ENCODE results near the gene MED29. TPM values are rescaled to one million over a fixed set of nuclear protein-coding genes. Genes with fewer than 3 reads are reported as not detected.

Gene MED29
- total RNA-seq, 1 donor from 2014 or later, result 37.3 TPM

- TF ChIP-seq, protein P1, sequence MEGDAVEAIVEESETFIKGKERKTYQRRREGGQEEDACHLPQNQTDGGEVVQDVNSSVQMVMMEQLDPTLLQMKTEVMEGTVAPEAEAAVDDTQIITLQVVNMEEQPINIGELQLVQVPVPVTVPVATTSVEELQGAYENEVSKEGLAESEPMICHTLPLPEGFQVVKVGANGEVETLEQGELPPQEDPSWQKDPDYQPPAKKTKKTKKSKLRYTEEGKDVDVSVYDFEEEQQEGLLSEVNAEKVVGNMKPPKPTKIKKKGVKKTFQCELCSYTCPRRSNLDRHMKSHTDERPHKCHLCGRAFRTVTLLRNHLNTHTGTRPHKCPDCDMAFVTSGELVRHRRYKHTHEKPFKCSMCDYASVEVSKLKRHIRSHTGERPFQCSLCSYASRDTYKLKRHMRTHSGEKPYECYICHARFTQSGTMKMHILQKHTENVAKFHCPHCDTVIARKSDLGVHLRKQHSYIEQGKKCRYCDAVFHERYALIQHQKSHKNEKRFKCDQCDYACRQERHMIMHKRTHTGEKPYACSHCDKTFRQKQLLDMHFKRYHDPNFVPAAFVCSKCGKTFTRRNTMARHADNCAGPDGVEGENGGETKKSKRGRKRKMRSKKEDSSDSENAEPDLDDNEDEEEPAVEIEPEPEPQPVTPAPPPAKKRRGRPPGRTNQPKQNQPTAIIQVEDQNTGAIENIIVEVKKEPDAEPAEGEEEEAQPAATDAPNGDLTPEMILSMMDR (conservative IDR thresholded peaks at IDR 0.05), result no peak
- Mint-ChIP-seq H3K4me3 (peak overlapping the region; percentile 92), H3K27ac (ENCODE audit: unreplicated experiment) (peak overlapping the region; percentile 100), H3K36me3 (ENCODE audit: low read depth) (peaks cover 20% of the 10 kb centered on the region), H3K27me3 (ENCODE audit: low read depth) (peaks cover 3% of the 10 kb centered on the region), H3K4me1 (peaks cover 21% of the 10 kb centered on the region), H3K9me3 (no peaks in the 10 kb centered on the region)
- DNase-seq (ENCODE audit: low read depth, low spot score), result no peak
Measured at GRCh38 chr19:39390451-39390750, 777 bp upstream of the MED29 start.

- peak; percentile 88 for DNase-seq (ENCODE audit: low read depth, low spot score)
- Mint-ChIP-seq H3K4me3 (peak overlapping the region; percentile 42), H3K9me3 (no peaks in the 10 kb centered on the region), H3K36me3 (ENCODE audit: low read depth) (peaks cover 3% of the 10 kb centered on the region), H3K27me3 (ENCODE audit: low read depth) (no peaks in the 10 kb centered on the region), H3K4me1 (peaks cover 23% of the 10 kb centered on the region), H3K27ac (ENCODE audit: unreplicated experiment) (peak overlapping the region; percentile 59)
- TF ChIP-seq, protein P1 (conservative IDR thresholded peaks at IDR 0.05), result peak; percentile 94
Measured at GRCh38 chr19:39397360-39398296, 6.5 kb downstream of the MED29 start.

GRCh38 chr19:39398297-39398864 is 7.2 kb downstream of the MED29 start:
- Mint-ChIP-seq H3K4me1 (peaks cover 27% of the 10 kb centered on the region), H3K36me3 (ENCODE audit: low read depth) (peaks cover 3% of the 10 kb centered on the region), H3K27ac (ENCODE audit: unreplicated experiment) (no peak overlapping the region), H3K27me3 (ENCODE audit: low read depth) (no peaks in the 10 kb centered on the region), H3K4me3 (no peak overlapping the region), H3K9me3 (no peaks in the 10 kb centered on the region)
- no peak for DNase-seq (ENCODE audit: low read depth, low spot score)
- TF ChIP-seq, protein P1 (conservative IDR thresholded peaks at IDR 0.05), result no peak

- H3K4me1 Mint-ChIP-seq, result peaks cover 32% of the 10 kb centered on the region
- H3K27ac Mint-ChIP-seq (ENCODE audit: unreplicated experiment), result no peak overlapping the region
- H3K4me3 Mint-ChIP-seq, result peak overlapping the region; percentile 25
Measured at GRCh38 chr19:39399668-39400050, 8.5 kb downstream of the MED29 start.

DNA sequence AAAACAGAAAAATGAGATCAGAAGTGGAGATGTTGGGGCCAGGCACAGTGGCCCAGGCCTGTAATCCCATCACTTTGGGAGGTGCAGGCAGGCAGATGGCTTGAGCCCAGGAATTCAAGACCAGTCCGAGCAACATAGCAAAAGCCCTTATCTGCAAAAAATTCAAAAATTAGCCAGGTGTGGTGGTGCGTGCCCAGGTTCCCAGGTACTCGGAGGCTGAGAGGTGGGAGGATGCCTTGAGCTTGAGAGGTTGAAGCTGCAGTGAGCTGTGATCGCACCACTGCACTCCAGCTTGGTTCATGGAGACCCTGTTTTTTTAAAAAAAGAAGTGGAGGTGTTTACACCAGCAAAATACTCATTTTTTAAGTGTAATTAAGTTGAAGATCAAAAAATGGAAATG is 8.9 kb downstream of the MED29 start:
- Mint-ChIP-seq H3K4me3 (peak overlapping the region; percentile 25), H3K9me3 (no peaks in the 10 kb centered on the region), H3K27me3 (ENCODE audit: low read depth) (no peaks in the 10 kb centered on the region), H3K27ac (ENCODE audit: unreplicated experiment) (no peak overlapping the region), H3K36me3 (ENCODE audit: low read depth) (peaks cover 3% of the 10 kb centered on the region), H3K4me1 (peaks cover 32% of the 10 kb centered on the region)
- TF ChIP-seq, protein P1 (conservative IDR thresholded peaks at IDR 0.05), result no peak
- no peak for DNase-seq (ENCODE audit: low read depth, low spot score)

More at GRCh38 chr19:39399668-39400050, 8.5 kb downstream of the MED29 start:
- Mint-ChIP-seq H3K36me3 (ENCODE audit: low read depth) (peaks cover 3% of the 10 kb centered on the region), H3K27me3 (ENCODE audit: low read depth) (no peaks in the 10 kb centered on the region), H3K9me3 (no peaks in the 10 kb centered on the region)
- no peak for DNase-seq (ENCODE audit: low read depth, low spot score)
- TF ChIP-seq, protein P1 (conservative IDR thresholded peaks at IDR 0.05), result no peak

Data from neural crest cell (in vitro differentiated cells).